GM18858 (cell line): ENCODE data around the gene TUBGCP6.

ENCODE experiments used
- ATAC-seq: cut with Tn5 transposase; IDR thresholded peaks from one replicate; pipeline ENCODE4 v1.9.1; 2021; ENCODE audit not compliant: unreplicated experiment

Gene TUBGCP6

DNA sequence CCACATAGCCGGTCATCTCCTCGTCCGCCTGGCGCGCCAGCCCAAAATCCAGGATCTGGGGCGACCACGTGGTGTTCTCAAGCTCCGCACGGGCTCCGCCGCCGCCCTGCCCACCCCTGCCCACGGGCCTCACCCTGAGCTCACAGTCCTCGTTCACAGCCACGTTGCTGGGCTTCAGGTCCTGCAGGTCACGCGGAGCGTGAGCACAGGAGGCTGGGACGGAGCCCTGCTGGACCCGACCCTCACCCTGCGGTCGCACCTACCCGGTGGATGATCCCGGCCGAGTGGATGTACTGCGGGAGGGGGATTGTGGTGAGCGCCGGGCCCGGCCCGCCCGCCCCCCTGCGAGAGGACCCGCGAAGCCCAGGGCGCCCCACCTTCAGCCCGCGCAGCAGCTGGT is 22.2 kb upstream of the TUBGCP6 start:
- ATAC-seq: no peak

DNA sequence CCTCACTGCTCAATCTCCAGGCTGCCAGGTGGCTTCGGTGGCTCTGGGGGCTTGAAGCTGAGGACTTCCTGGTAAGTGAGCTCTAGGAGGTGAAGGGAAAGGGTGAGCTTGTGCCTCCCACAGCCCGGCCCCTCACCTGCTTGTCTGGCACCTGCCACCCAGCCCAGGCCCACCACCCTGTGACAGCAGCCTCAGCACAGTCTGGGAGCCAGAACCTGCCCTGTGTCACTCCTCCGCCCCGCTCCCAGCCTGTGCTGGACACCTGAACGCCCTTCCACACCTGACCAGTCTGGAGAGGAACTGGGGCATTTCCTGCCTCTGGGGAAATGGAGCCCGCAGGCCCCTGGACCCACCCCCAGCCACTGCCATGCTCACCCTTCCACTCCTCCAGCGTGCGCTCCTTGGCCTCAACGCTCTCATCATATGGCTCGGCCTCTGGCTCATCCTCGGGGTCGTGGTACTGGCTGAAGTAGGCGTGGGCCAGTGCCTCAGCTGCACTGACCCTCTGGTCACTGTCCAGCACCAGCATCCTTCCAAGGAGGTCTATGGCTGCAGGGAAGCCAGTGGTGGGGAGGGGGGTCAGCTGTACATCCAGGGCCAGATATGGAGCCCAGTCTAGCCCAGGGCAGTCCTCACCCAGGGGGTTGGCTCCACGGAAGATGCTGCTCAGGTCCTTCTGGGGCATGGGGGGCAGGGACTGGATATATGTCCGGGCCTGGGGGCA is 20.3 kb upstream of the TUBGCP6 start:
- no peak for ATAC-seq

DNA sequence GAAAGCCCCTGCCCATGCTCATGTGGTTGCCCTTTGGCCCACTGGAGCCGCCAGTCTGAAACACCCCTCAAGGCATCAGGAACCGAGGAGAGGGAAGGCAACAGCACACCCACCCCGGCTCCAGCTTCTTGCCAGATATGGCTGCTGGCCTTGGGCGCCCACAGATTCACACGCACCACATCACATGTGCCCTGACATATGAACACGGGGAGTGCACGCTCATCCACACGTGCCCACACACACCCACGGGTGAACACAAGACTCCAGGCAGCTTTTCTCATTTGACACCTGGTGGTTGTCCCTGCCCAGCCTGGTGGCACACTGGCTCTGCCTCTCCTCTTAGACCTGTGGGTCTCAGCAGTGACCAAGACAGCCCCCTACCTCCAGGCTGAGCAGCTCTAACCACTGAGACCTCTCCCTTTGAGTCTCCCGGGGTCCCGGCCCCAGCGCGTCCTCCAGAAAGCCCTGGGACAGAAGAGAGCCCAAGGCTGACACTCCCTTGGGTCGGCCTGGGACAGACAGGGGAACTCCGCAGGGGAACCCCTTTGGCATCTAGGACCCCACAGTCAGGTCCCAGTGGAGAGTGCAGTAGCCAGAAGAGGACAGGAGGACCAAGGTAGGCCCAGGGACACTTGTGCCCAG is 19.4 kb upstream of the TUBGCP6 start:
- ATAC-seq: no peak

DNA sequence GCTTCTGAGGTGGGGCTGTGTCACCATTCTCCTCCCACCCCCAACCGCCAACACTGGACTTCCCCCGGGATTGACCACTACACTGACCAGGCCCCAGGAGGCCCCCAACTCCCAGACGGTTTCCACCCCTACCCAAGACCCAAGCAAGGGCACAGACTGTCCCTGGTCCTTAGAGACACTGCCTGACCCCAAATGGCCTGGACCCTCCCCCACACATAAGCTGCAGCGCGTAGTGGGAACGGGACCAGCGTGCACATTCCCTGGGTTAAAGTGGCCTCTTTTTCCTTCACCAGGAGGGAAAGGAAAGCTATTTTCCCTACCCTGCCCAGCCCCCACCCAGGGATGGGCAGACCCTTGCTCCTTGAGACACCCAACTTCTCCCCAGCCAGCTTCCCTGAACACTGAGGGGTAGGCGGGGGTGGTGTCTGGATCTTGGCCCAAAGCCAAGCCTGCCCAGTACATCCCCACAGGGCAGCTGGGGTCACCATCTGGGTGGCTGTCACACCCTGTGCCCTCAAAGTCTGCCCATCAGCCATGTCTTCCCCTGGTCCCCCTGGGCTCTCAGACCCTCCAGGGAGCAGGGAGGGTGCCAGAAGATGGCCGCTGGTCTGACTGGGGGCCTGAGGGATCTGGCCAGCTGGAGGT is 18.3 kb upstream of the TUBGCP6 start:
- no peak for ATAC-seq

DNA sequence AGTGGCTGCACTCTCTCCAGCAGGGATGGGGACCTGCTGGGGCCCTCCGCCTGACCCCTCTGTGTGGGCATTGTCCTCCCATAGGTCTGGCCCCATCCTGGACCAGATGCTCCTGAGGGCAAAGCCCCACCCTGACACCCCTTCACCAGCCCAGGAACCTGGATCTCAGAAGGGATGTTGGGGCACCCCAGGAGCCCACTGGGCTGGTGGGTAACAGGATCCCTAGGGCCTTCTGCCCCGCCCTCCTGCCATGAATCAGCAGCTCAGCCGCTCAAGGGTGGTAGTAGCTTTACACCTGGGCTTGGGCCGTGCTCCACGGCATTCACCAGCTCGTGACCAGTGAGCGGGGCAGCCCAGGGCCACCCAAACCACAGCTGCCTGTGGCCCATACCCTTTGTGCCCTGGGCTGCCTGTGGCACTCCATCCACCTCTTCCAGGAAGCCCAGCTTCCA is 17.7 kb upstream of the TUBGCP6 start:
- no peak for ATAC-seq

DNA sequence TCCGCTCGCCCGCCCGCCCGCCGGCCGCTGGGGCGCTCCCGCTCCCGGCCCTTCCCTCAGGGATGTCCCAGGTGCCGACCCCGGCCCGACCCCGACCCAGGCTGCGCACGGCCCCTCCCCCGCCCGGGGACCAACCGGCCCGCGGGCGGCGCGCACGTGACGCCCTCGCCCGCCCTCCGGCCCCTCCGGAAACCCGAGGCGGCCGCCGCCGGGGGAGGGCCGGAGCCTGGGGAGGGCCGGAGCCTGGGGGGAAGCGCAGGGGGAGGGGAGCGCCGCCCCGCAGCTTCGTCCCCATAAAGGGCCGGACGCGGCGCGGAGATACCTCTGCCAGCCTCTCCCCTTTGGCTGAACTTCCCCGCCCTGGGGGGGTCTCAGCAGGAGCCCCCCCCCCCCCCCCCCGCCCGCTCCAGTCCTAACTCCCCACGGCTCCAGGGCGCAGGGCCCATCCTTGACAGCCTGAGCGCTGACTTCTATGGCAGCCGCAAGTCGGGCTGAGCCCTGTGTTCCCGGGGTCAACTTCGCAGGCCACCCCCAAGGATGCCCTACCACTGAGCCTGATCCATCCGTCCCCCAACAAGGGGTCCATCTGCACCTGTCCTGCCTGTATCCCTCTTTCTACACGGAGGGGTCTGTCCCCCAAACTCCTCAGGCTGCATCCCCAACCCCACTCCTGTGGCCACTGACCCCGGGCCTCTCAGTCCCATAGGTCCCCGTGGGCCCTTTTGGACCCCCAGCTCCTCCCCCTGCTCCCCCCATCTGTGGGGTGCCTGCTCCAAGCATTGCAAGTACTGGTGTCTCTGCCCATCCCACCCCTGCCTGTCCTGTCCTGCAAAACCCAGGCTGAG is 17.0 kb upstream of the TUBGCP6 start, which contains the start of gene MAPK12:
TSS of gene MAPK12 (minus strand) at position 69 of the 845 bp plus-strand sequence. CDS start 174 bp downstream, outside the sequence.
- no peak for ATAC-seq

DNA sequence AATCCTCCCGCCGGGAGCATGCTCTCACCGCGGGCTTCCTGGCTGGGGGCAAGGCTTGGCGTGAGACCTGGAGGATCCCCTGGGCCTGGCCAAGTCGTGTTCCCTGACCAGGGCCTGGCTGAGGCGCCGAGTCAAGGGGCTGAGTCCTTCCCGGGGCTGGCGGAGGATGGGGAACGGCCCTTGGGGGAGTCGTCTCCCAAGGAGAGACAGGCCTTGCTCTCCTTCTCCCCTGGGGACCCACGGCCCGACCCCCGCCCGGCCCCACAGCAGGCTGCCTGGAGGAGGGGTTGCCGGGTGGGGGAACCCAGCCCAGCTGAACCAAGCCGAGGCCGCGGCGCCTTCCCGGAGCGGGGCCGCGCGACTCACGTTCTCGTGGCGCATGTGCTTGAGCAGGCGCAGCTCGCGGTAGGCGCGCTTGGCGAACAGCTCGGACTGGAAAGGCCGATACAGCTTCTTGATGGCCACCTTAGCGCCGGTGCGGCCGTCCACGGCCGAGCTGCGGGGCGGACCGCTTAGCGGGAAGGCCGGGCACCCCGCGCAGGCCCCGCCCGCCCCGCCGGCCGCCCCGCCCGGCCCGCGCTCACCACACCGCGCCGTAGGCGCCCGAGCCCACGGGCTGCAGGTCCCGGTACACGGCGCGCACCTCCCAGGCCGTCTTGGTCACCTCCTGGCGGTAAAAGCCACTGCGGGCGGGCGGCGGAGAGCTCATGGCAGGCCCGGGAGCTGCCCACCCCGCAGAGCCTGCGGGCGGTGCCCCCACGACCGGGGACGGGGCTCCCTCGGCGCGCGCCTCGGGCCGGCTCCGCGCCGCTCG is 16.2 kb upstream of the TUBGCP6 start:
- ATAC-seq: no peak

DNA sequence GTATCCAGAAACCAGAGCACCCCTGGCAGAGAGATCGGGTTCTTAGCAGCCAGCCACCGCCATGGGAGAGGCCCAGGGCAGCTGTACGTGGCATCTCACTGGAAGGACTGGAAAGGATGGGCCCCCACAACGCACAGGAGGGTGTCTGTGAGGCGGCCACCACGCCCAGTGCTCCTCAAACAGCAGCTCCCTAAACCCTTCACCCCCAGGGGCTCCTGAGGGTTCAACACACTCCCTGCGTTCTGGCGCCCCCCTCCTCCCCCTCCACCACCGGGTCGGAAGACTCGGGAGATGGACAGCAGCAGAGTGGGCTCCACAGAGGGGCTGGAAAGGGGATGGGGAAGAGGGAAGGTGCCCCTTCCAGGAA is 15.6 kb upstream of the TUBGCP6 start:
- no peak for ATAC-seq

DNA sequence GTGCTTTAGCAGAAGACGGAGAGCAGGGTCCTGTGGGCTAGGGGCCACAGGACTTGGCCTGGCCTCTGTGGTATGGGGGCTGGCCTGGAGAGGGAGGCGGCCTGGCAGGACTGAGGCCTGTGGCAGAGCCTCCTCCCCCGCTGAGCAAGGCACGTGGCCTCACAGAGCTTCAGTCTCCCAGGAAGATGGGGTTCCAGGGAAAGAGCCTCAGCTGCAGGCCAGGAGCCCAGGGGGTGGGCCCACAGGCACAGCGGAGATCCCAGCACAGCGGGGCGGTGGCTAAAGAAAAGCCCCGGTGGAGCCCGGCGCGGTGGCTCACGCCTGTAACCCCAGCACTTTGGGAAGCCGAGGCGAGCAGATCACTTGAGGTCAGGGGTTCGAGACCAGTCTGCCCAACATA is 14.5 kb upstream of the TUBGCP6 start:
- no peak for ATAC-seq

DNA sequence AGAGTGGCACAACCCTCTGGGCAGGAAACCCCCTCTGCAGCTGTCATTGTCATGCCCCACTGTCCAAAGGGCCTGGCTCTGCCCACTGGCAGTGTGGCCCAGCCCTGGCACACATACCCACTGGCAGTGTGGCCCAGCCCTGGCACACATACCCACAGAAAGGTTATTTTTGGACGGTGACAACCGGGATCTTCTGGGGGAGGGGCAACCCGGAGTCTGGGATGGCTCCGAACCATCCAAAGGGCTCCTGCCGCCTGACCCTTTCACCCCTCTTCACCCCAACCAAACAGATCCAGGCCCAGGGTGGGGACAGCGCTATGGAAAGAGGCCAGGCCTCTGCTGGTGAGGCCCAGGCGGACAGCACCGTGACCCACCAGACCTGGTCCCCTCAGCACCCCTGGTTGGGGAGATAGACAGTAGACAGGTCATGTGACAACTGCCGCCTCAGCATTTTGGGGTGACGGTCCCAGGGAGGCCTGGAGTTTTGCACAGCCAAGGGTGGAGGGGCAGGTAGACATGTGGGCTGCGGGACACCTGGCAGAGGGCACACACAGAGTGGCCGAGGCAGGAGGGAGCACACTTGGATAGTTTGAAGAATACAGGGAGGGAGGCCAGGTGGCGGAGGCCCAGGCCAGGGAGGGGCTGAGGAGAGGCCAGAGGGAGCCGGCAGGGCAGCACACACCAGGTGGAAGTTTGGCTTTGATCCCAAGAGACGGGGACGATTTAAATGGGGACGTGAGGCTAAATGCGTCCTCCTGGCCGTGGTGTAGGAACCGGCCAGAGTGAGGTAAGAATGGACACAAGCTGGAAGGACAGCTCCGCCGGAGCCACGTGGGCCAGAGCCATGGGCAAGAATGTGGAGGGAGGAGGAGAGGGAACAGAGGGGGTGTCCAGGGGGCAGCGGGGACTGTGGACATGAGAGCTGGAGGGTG is 13.8 kb upstream of the TUBGCP6 start:
- ATAC-seq: no peak

DNA sequence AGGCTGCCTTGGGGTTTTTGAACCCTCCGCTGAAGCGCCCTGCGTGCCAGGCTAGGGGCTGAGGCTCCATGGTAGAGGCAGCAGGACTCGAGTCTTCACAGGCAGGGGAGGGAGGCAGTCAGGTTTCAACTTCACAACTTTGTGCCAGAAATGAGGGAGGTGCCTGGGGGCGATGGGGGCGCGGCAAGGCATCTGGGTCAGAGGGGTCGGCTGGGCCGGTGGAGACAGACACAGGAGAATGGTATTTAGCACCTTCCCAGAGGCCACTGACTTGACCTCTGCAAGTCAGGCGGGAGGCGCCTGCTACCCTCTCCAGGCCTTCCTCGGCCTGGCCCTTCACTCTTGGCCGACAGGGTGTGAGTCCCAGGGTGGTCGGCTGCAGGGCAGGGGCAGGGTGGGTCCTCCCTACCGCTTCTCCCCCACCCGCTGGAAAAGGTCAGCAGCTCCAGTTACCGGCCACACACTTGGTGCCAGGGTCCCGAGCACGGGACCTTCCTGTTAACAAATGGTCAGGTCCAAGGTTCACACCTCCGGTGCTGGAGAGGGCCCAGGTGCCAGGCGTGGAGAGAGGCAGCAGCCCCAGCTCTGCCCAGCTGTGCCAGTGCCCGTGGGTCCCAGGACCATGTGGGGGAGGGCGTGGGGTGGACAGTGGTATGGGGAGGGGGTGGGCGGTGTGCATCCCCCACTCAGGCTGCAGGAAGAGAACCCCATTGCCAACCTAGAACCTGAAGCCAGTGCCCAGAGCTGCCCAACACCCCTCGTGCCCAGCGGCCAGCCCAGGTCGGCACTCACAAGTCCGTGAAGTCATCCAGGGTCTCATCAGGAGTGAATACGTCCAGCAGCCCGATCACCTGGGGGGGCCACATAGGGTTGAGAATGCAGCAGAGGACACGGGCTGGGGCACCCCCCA is 12.9 kb upstream of the TUBGCP6 start:
- ATAC-seq: no peak

DNA sequence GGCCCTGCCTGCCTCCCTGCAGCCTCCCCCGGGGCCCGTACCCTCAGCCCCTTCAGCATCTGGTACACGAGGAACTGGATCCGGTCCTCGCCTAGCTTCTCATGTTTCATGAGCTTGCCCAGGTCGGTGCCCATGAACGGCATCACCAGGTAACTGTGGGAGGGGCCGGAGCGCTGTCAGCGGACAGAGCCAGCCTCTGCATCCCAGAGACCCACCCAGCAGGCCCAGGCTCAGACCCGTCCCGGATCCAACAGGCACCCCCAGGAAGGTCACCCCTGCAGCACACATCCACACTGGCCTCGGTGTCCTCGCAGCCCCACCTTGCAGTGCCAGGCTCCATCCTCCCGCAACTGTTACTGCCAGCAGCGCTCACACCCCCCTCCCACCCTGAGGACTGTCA is 12.2 kb upstream of the TUBGCP6 start:
- ATAC-seq: no peak

DNA sequence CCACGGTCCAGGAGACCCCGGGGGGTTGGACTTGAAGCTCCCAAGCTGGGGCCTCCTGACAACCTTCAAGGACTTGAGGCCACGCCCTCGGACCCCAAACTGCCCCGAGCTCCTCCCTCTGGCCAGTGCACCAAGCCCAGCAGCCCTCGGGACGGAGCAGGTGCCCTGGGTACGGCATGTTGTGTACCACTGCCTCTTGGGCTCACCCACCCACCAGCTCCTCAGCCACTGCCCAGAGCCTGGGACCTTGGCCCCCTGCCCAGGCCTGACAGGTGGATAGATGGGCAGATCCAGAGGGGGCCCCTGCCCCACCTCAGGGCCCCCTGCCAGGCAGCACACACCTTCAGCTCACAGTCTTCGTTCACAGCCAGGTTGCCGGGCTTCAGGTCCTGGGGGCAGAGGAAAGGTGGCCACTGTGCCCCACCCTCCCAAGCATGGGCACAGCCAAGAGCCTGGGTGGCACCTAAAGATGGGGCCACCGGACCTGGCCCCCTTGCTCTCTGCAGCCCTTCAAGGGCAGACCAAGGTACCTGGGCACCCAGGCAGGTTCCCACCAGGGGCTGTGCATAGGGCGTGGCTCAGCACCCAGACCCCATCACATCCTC is 11.5 kb upstream of the TUBGCP6 start:
- no peak for ATAC-seq

DNA sequence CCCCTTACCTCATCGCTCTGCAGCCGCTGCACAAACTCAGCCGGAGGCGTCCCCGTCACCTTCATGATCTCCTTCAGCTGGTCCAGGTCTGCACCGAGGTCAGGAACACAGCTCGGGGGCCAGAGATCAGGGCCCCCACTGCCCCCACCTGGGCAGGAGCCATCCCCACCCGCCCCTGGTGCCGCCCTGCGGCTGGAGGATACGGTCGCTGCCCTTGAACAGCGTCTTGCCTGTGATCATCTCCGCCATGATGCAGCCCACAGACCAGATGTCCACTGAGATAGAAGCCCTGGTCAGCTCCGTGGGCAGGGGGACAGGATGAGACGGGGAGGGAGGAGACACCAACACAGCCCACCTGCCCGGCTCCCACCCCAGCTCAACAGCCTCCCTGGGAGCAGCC is 10.8 kb upstream of the TUBGCP6 start:
- ATAC-seq: no peak

DNA sequence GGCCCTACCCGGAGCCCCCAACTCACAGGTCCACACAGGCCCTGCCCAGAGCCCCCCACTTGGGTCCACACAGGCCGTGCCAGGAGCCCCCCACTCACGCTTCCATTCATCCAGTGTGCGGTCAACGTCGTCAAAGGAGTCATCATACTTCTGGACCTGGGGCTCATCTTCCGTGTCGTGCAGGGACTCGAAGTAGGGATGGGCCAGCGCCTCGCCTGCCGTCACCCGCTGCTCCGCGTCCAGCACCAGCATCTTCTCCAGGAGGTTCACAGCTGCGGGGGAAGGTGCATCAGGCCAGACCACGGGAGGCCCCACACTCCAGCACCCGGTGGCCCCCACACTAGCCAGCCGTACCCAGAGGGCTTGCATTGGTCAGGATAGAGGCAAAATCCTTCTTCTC is 10.3 kb upstream of the TUBGCP6 start:
- ATAC-seq: no peak

DNA sequence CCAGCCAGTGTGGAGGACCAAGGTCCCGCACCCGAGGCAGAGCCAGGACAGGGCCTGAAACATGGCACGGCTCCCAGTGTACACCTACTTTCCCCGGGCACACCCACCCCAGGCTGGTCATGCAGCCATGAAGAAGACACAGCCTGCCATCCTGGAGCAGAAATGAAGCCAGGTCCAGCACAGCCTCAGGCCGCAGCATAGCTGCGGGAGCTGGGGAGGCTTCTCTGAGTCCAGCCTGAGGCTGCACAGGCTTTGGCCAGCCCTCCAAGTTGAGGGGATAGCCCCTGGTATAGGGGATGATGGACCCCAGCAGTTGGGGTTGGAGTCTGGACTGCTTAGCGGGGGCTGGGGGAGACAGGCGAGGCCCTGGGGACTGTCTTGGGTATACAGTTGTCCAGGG is 9.1 kb upstream of the TUBGCP6 start:
- no peak for ATAC-seq

DNA sequence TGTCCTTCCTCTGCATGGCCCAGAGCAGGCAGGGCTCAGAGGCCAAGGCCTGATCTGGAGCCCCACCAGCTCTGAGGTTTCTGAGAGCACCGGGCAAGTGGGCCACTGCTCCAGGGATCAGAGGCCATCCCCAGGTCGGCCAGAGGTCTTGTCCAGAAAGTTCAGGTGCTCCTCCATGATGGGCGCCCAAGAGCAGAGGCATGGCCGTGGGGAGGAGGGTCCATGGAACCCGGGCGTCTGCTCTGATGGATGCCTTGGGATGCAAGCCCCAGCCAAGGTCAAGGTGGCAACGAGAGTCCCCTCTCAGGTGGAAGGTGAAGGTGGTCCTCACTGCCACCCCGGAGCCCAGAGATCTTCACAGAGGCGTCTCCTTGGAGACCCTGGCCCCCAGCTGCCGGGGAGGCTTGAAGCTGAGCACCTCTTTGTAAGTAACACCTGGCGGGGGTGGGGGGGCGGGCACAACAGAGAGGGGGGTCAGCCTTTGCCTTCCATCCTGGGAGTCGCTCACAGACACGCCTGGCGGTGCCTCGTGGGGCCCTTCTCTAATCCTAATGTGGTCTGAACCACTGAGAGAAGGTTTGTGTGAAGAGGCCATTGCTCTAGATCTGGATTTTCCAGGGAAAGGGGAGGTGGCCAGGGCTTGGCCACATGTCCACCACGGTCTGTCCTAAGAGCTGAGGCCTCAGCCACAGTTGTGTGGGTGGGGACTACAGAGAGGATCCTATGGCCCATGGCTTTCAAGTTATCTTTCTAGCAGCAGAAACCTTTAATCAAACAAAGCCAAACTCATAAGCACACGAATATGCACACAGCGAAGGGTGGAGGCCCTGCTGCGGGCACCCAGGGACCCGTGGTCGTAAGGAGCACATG is 8.5 kb upstream of the TUBGCP6 start:
- ATAC-seq: no peak
